Ovary (tissue), 9 donors: ENCODE results near the gene RCOR3. TPM values are rescaled to one million over a fixed set of nuclear protein-coding genes. Genes with fewer than 3 reads are reported as not detected.
"Not testable (repeated sequence)": the region's sequence is repeated elsewhere in the genome, so short reads cannot be mapped to it uniquely, and the experiment has no call there.

Source experiments
- DNase-seq, 5 donors: peaks; one replicate each; pipeline ENCODE4 v3.0.0-alpha.2; 2019 to 2020
- H3K27ac ChIP-seq, 2 donors: fragments of 200-600 bp; one replicate each; pipeline versions ENCODE4 v1.5.1 to v1.8.0; 2019 to 2022
- H3K27me3 ChIP-seq: fragments of 200-600 bp; one replicate; pipeline ENCODE4 v1.8.0; 2022
- H3K36me3 ChIP-seq: fragments of 200-600 bp; sonication (generic); one replicate; pipeline ENCODE4 v1.5.1; 2019
- H3K4me1 ChIP-seq: one replicate; pipeline ENCODE4 v1.8.1; 2013; ENCODE audit warnings: mild to moderate bottlenecking, moderate library complexity; ENCODE audit not compliant: insufficient read depth
- H3K4me3 ChIP-seq: fragments of 200-600 bp; sonication (generic); one replicate; pipeline ENCODE4 v1.5.1; 2017
- H3K9me3 ChIP-seq, 2 donors: fragments of 200-600 bp in 1 of 2; sonication (generic) in 1 of 2; one replicate each; pipeline versions ENCODE4 v1.5.1 to v1.8.1; 2013 to 2019; ENCODE audit warnings: mild to moderate bottlenecking in 1 of 2, moderate library complexity in 1 of 2
- EP300 ChIP-seq: sonication (generic); formaldehyde crosslinking; IDR thresholded peaks from one replicate; pipeline ENCODE4 v1.6.1; 2017; ENCODE audit warnings: antibody characterized with exemption
- POLR2A ChIP-seq: fragments of 450-650 bp; IDR thresholded peaks from one replicate; pipeline ENCODE4 v1.6.1; 2017; ENCODE audit warnings: antibody characterized with exemption, mild to moderate bottlenecking, moderate library complexity
- WGBS, 3 donors: extraction: QIAGEN DNeasy Blood & Tissue Kit in 1 of 3; methylation state at CpG; one replicate each; pipeline versions ENCODE4 v1.1.5 to v1.1.7; 2013 to 2017; 5-methylcytosine and 5-hydroxymethylcytosine counted together
- intact Hi-C, 4 donors: fragments of 100-400 bp; cut with DNase I; formaldehyde crosslinking; loops; one replicate each; pipeline versions ENCODE4 v1.11.0 to v1.15.1; 2022 to 2023
- polyA plus RNA-seq, 2 donors: library from polyadenylated mRNA; stranded (reverse); fragments of 200-250 nt in 1 of 2; fragments of 350-450 nt in 1 of 2; fragmentation: Illumina TruSeq in 1 of 2; extraction: RNeasy Lipid Tissue Mini Kit (QIAGEN cat#74804) in 1 of 2; gene quantifications; one replicate each; pipeline ENCODE4 v1.2.3, GENCODE V29; 2013 to 2014
- total RNA-seq, 7 donors: library from RNA; depleted of rRNA in 2 of 7; stranded (reverse); fragments of >200 nt in 2 of 7; fragmentation: NEBNext Ultra II Directional in 3 of 7; extraction: Animal tissue kit (Norgen Biotek cat#: 25700) in 3 of 7; gene quantifications; one replicate each; pipeline versions ENCODE4 v1.1.0 to v1.2.4, GENCODE V29; 2016 to 2023
- TF ChIP-seq, protein P1 (sequence below), 3 donors: fragments of 450-650 bp in 2 of 3; fragments of 200-600 bp in 1 of 3; IDR thresholded peaks; one replicate each; pipeline versions ENCODE4 v1.5.1 to v1.8.0; 2016 to 2022; ENCODE audit warnings: antibody characterized with exemption in 3 of 3, mild to moderate bottlenecking in 1 of 3
- donor health status: DM: no; HTN: no; CAD: no; lungs with moderate emphysema.
- donor health status: DM: no; HTN: no; CAD: no.
- donor health status: Bipolar disorder and iron deficiency.
- donor health status: DM: yes; HTN: yes; CAD: no.
- donor health status: DM: no; HTN: no; CAD: no.
- donor health status: DM: yes; HTN: yes; CAD: no.

The RCOR3 gene
- total and polyA plus RNA-seq, 9 donors = 34.3 to 75.2 (median 55.0) TPM

DNA sequence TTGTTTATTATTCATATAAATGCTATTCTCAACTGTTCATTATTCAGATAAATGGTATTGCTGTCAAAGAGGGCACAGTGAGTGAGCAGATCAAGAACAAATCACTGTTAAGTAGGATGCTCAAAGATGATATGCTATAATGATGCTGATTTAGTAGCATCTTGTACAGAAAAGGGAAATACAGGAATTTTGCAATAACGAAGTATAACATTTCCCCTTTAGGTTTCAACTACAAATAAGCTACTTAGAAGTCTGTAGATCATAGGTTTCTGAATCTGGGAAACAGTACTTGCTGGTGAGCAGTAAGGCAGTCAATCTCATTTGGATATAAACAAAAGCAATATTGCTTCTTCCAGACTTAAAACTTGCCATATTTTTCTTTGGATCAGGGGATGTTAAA lies 27.3 kb upstream of the RCOR3 start:
- intact Hi-C loops = no loop called here
- WGBS, 3 donors = 10 to 42% (median 13%) methylated on average over 1 of the region's 1 CpG

DNA sequence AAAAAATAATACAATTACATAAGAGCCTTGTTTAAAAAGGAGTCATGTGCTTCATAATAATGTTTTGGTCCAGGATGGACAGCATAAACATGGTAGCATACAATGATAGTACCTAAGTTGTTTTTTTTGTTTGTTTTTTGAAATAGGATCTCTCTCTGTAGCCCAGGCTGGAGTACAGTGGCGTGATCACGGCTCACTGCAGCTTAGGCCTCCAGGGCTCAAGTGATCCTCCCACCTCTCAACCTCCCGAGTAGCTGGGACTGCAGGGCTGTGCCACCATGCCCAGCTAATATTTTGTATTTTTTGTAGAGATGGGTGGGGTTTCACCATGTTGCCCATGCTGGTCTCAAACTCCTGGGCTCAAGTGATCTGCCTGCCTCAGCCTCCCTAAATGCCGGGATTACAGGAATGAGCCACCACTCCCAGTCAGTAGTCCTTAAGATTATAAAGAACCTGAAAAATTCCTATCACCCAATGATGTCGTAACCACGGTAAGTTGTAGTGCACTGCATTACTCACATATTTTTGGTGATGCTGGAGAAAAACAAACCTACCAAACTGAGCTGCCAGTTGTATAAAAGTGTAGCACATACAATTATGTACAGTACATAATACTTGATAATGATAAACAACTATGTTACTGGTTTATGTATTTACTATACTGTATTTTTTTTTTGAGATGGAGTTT lies 22.4 kb upstream of the RCOR3 start:
- H3K36me3 ChIP-seq = no peaks in the 10 kb centered on the region
- H3K9me3 ChIP-seq = no peaks in the 10 kb centered on the region
- intact Hi-C loops = no loop called here
- 71 to 78% (median 71%) methylated on average over 6 of the region's 6 CpGs for WGBS, 3 donors
- H3K4me3 ChIP-seq = no peak overlapping the region
- H3K27me3 ChIP-seq = no peaks in the 10 kb centered on the region
- no peak for TF ChIP-seq EP300
- TF ChIP-seq, protein P1, sequence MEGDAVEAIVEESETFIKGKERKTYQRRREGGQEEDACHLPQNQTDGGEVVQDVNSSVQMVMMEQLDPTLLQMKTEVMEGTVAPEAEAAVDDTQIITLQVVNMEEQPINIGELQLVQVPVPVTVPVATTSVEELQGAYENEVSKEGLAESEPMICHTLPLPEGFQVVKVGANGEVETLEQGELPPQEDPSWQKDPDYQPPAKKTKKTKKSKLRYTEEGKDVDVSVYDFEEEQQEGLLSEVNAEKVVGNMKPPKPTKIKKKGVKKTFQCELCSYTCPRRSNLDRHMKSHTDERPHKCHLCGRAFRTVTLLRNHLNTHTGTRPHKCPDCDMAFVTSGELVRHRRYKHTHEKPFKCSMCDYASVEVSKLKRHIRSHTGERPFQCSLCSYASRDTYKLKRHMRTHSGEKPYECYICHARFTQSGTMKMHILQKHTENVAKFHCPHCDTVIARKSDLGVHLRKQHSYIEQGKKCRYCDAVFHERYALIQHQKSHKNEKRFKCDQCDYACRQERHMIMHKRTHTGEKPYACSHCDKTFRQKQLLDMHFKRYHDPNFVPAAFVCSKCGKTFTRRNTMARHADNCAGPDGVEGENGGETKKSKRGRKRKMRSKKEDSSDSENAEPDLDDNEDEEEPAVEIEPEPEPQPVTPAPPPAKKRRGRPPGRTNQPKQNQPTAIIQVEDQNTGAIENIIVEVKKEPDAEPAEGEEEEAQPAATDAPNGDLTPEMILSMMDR (IDR thresholded peaks at IDR 0.05) = no peak
- TF ChIP-seq POLR2A = no peak
- DNase-seq = no peak
- no peaks in the 10 kb centered on the region for H3K4me1 ChIP-seq
- no peak overlapping the region for H3K27ac ChIP-seq

More for the DNA sequence above, 27.3 kb upstream of the RCOR3 start:
- Histone ChIP-seq H3K4me3 (no peak overlapping the region), H3K27me3 (no peaks in the 10 kb centered on the region), H3K36me3 (no peaks in the 10 kb centered on the region), H3K9me3 (no peaks in the 10 kb centered on the region), H3K27ac (no peak overlapping the region), H3K4me1 (no peaks in the 10 kb centered on the region)
- TF ChIP-seq EP300 (no peak), POLR2A (no peak)
- TF ChIP-seq, protein P1 (IDR thresholded peaks at IDR 0.05) = no peak
- DNase-seq = no peak

DNA sequence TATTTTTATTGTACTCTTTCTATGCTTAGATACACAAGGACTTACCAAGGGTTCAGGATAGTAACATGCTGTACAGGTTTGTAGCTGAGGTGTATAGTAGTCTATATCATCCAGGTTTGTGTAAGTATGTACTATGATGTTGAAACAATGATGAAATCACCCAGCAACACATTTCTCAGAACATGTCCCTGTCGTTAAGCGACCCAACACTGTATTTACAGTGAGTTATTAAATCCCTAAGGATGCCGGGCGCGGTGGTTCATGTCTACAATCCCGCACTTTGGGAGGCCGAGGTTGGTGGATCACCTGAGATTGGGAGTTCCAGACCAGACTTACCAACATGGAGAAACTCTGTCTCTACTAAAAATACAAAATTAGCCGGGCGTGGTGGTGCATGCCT lies 21.6 kb upstream of the RCOR3 start:
- intact Hi-C loops = no loop called here
- no peak for DNase-seq
- no peaks in the 10 kb centered on the region for H3K4me1 ChIP-seq
- H3K4me3 ChIP-seq = no peak overlapping the region
- H3K27ac ChIP-seq = no peak overlapping the region
- 92 to 97% (median 97%) methylated on average over 9 of the region's 9 CpGs for WGBS, 3 donors
- TF ChIP-seq POLR2A = no peak
- TF ChIP-seq, protein P1 (IDR thresholded peaks at IDR 0.05) = no peak
- TF ChIP-seq EP300 = no peak
- no peaks in the 10 kb centered on the region for H3K9me3 ChIP-seq
- no peaks in the 10 kb centered on the region for H3K27me3 ChIP-seq
- no peaks in the 10 kb centered on the region for H3K36me3 ChIP-seq

DNA sequence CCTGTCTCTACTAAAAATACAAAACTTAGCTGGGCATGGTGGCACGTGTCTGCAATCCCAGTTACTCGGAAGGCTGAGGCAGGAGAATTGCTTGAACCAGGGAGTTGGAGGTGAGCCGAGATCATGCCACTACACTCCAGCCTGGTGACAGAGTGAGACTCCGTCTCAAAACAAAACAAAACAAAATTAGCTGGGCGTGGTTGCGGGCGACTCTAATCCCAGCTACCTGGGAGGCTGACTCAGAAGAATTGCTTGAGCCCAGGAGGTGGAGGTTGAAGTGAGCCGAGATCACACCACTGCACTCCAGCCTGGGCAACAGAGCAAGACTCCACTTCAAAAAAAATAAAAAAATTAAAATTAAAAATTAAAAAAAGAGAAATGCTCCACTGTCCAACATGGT lies 18.6 kb upstream of the RCOR3 start:
- WGBS, 3 donors = 91 to 92% (median 92%) methylated on average over 8 of the region's 8 CpGs
- DNase-seq, intact Hi-C loops: not testable (repeated sequence)

DNA sequence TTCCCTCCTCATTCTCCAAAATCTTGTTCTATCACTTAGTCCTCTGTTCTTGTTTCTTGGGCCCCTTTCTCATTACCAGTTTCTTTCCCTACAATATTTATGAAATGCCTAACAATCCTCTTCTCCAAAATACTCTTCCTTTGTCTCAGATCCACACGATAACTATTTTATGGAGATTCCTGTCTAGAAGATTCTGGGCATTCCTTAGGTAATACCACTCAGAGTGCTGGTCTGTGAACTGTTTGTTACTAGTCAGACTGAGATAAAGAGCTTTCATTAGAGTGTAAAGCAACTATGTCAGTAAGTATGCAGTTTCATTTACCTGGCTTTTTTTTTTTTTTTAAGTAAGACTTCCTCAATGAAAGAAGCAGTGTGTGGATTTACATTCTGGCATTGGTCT lies 18.1 kb upstream of the RCOR3 start:
- H3K27ac ChIP-seq = no peak overlapping the region
- TF ChIP-seq, protein P1 (IDR thresholded peaks at IDR 0.05) = no peak
- TF ChIP-seq POLR2A (no peak), EP300 (no peak)
- no peaks in the 10 kb centered on the region for H3K36me3 ChIP-seq
- no peaks in the 10 kb centered on the region for H3K27me3 ChIP-seq
- H3K4me1 ChIP-seq = no peaks in the 10 kb centered on the region
- no peak overlapping the region for H3K4me3 ChIP-seq
- no peak for DNase-seq
- intact Hi-C loops = no loop called here
- H3K9me3 ChIP-seq = no peaks in the 10 kb centered on the region
- WGBS, 3 donors = 93 to 96% (median 95%) methylated on average over 1 of the region's 1 CpG

More for the DNA sequence above, 18.6 kb upstream of the RCOR3 start:
- not testable (repeated sequence) for H3K9me3 ChIP-seq, H3K36me3 ChIP-seq, H3K27ac ChIP-seq, H3K27me3 ChIP-seq, H3K4me1 ChIP-seq, H3K4me3 ChIP-seq

DNA sequence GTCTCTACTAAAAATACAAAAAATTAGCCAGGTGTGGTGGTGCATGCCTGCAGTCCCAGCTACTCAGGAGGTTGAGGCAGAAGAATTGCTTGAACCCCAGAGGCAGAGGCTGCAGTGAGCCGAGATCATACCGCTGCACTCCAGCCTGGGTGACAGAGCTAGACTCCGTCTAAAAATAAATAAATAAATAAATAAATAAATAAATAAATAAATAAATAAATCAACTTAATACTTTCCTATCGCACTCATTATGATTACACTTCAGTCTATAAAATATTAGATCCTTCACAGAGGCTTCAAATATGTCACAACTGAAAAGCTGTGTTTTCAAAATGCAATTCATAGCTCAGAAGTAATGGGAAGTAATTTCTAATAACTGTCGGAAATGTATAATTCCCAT lies 15.5 kb upstream of the RCOR3 start:
- intact Hi-C loops = not testable (repeated sequence)

DNA sequence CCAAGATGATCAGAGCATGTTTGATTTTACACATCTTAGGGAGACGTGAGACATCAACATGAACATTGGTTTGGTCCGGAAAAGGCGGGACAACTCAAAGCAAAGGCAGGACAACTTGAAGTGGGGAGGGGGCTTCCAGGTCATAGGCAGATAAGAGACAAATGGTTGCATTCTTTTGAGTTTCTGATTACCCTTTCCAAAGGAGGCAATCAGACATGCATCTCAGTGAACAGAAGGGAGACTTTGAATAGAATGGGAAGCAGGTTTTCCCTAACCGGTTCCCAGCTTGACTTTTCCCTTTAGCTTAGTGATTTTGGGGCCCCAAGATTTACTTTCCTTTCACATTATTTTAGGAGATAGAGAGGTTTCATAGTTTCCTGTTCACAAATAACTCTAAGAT lies 12.6 kb upstream of the RCOR3 start:
- H3K27me3 ChIP-seq, H3K9me3 ChIP-seq, H3K36me3 ChIP-seq, intact Hi-C loops, H3K4me1 ChIP-seq, DNase-seq, H3K4me3 ChIP-seq, H3K27ac ChIP-seq: not testable (repeated sequence)
- 65 to 81% (median 73%) methylated on average over 4 of the region's 4 CpGs for WGBS, 3 donors

More for the DNA sequence above, 15.5 kb upstream of the RCOR3 start:
- not testable (repeated sequence) for H3K36me3 ChIP-seq, H3K9me3 ChIP-seq, H3K27me3 ChIP-seq, H3K4me1 ChIP-seq, DNase-seq, H3K4me3 ChIP-seq, H3K27ac ChIP-seq
- WGBS, 3 donors = 92 to 93% (median 93%) methylated on average over 5 of the region's 5 CpGs
